HEK293T (cell line): Measurements from ENCODE around the gene ABCA3.

Source experiments
- CTCF ChIA-PET: fragments of 350-600 bp; formaldehyde crosslinking; extraction: SDS; loops from one replicate; lab custom pipeline; 2021; ENCODE audit warnings: antibody characterized with exemption, inconsistent platforms; lab: Yijun Ruan, JAX
- POLR2A ChIA-PET: fragments of 350-600 bp; formaldehyde crosslinking; extraction: SDS; loops from one replicate; lab custom pipeline; 2020; ENCODE audit warnings: antibody characterized with exemption, inconsistent platforms; lab: Yijun Ruan, JAX
- DNase-seq: peaks from one replicate; pipeline ENCODE4 v3.0.0; 2012; ENCODE audit warnings: mixed read lengths; ENCODE audit errors: extremely low spot score
- ARNT ChIP-seq: fragments of 450-650 bp; IDR thresholded peaks from 2 replicates; pipeline ENCODE4 v1.6.1; 2017; ENCODE audit warnings: mild to moderate bottlenecking
- BHLHE40 ChIP-seq: fragments of 450-650 bp; IDR thresholded peaks from 2 replicates; pipeline ENCODE4 v1.6.1; 2016; ENCODE audit warnings: mild to moderate bottlenecking, moderate library complexity, borderline replicate concordance
- CTBP1 ChIP-seq: fragments of 450-650 bp; IDR thresholded peaks from 2 replicates; pipeline ENCODE4 v1.6.1; 2016; ENCODE audit warnings: borderline replicate concordance
- ELF4 ChIP-seq: fragments of 450-650 bp; IDR thresholded peaks from 2 replicates; pipeline ENCODE4 v1.6.1; 2017; ENCODE audit warnings: antibody characterized with exemption
- FOXA1 ChIP-seq: fragments of 450-650 bp; IDR thresholded peaks from 2 replicates; pipeline ENCODE4 v1.6.1; 2016; ENCODE audit warnings: mild to moderate bottlenecking
- FOXK2 ChIP-seq: fragments of 450-650 bp; IDR thresholded peaks from 2 replicates; pipeline ENCODE4 v1.6.1; 2016; ENCODE audit warnings: mild to moderate bottlenecking
- FOXM1 ChIP-seq: fragments of 450-650 bp; IDR thresholded peaks from 2 replicates; pipeline ENCODE4 v1.6.1; 2017; ENCODE audit warnings: mild to moderate bottlenecking, borderline replicate concordance
- HDGF ChIP-seq: fragments of 450-650 bp; IDR thresholded peaks from 2 replicates; pipeline ENCODE4 v1.6.1; 2017; ENCODE audit warnings: antibody characterized with exemption, borderline replicate concordance
- L3MBTL2 ChIP-seq: fragments of 450-650 bp; conservative IDR thresholded peaks from 2 replicates; pipeline ENCODE4 v1.6.1; 2016; ENCODE audit warnings: mild to moderate bottlenecking
- LEF1 ChIP-seq: fragments of 450-650 bp; IDR thresholded peaks from 2 replicates; pipeline ENCODE4 v1.6.1; 2017; ENCODE audit warnings: mild to moderate bottlenecking, borderline replicate concordance
- NFRKB ChIP-seq: fragments of 450-650 bp; IDR thresholded peaks from 2 replicates; pipeline ENCODE4 v1.6.1; 2016; ENCODE audit warnings: mild to moderate bottlenecking, moderate library complexity
- SP1 ChIP-seq: fragments of 450-650 bp; IDR thresholded peaks from 2 replicates; pipeline ENCODE4 v1.6.1; 2017
- SUZ12 ChIP-seq: fragments of 450-650 bp; IDR thresholded peaks from 2 replicates; pipeline ENCODE4 v1.6.1; 2016; ENCODE audit warnings: mild to moderate bottlenecking
- TARDBP ChIP-seq: fragments of 450-650 bp; IDR thresholded peaks from 2 replicates; pipeline ENCODE4 v1.6.1; 2016
- ZNF384 ChIP-seq: fragments of 450-650 bp; IDR thresholded peaks from 2 replicates; pipeline ENCODE4 v1.6.1; 2016
- TF ChIP-seq, protein P1 (sequence below): fragments of 450-650 bp; IDR thresholded peaks from 2 replicates; pipeline ENCODE4 v1.6.1; 2016

Gene ABCA3

GRCh38 chr16:2238150-2238837, 102.2 kb downstream of the ABCA3 start:
- POLR2A ChIA-PET, result interaction anchor here (0.7 to 1.5 kb wide), 4 partner anchors 13 to 23 kb away, joined by 3 to 8 read pairs (median 4); partner anchors contain the start of genes ECI1 and PGP
- CTCF ChIA-PET, result interaction anchor here (0.6 to 0.7 kb wide), 2 partner anchors 13 to 215 kb away, joined by 4 read pairs; partner anchors contain the start of gene ECI1
- DNase-seq, result no peak
- TF ChIP-seq SUZ12, result no peak
- TF ChIP-seq TARDBP, result no peak
- no peak for TF ChIP-seq HDGF
- TF ChIP-seq BHLHE40, result no peak
- TF ChIP-seq FOXA1, result no peak
- TF ChIP-seq L3MBTL2, result no peak
- no peak for TF ChIP-seq LEF1
- TF ChIP-seq ELF4, result no peak
- TF ChIP-seq FOXM1, result no peak

GRCh38 chr16:2237493-2238149, 102.9 kb downstream of the ABCA3 start:
- CTCF ChIA-PET, result no interaction called here
- POLR2A ChIA-PET, result interaction anchor here (1.4 to 1.5 kb wide), 2 partner anchors 14 to 23 kb away, joined by 4 to 8 read pairs; partner anchors contain the start of genes ECI1 and PGP
- TF ChIP-seq CTBP1, result no peak
- TF ChIP-seq LEF1, result no peak
- TF ChIP-seq L3MBTL2, result no peak
- TF ChIP-seq SP1, result no peak
- no peak for TF ChIP-seq SUZ12
- no peak for TF ChIP-seq TARDBP
- no peak for TF ChIP-seq HDGF
- no peak for TF ChIP-seq ARNT
- no peak for TF ChIP-seq FOXK2
- no peak for TF ChIP-seq FOXA1
- no peak for TF ChIP-seq FOXM1
- TF ChIP-seq BHLHE40, result no peak
- TF ChIP-seq ZNF384, result no peak
- TF ChIP-seq, protein P1, sequence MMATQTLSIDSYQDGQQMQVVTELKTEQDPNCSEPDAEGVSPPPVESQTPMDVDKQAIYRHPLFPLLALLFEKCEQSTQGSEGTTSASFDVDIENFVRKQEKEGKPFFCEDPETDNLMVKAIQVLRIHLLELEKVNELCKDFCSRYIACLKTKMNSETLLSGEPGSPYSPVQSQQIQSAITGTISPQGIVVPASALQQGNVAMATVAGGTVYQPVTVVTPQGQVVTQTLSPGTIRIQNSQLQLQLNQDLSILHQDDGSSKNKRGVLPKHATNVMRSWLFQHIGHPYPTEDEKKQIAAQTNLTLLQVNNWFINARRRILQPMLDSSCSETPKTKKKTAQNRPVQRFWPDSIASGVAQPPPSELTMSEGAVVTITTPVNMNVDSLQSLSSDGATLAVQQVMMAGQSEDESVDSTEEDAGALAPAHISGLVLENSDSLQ, result no peak
- no peak for TF ChIP-seq ELF4
- no peak for TF ChIP-seq NFRKB
- no peak for DNase-seq

DNA sequence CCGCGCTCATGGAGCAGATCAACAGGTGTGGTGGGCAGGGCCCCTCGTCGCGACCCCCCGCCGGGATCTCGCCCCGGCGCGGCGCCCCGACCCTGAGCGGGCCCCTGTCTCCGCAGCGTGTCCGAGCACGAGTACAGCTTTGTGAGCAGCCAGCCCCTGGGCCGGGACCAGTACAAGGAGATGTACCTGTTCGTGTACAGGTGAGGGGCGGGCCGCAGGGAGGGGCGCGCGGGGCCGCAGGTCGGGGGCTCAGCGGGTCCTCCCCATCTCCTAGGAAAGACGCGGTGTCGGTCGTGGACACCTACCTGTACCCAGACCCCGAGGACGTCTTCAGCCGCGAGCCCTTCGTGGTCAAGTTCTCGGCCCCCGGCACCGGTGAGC, 103.4 kb downstream of the ABCA3 start:
- DNase-seq, result no peak
- ChIA-PET POLR2A (interaction anchor here (1.4 kb wide), 2 partner anchors 13 to 15 kb away, joined by 4 read pairs; partner anchors contain the start of gene ECI1), CTCF (no interaction called here)
- TF ChIP-seq ARNT (no peak), SUZ12 (no peak), LEF1 (no peak), FOXK2 (no peak), ELF4 (no peak), FOXM1 (no peak)
- TF ChIP-seq, protein P1, result no peak

GRCh38 chr16:2236337-2237101, 104.0 kb downstream of the ABCA3 start, which contains the start of gene DNASE1L2:
Gene DNASE1L2 (plus strand): TSS chr16:2236444. CDS start chr16:2236817, 373 bp downstream.
- no peak for DNase-seq
- ChIA-PET POLR2A (interaction anchor here (0.6 to 1.4 kb wide), 4 partner anchors 13 to 81 kb away, joined by 3 to 4 read pairs (median 4); partner anchors contain the start of genes ECI1 and TRAF7), CTCF (no interaction called here)
- TF ChIP-seq FOXK2 (no peak), TARDBP (no peak)
- TF ChIP-seq, protein P1, result no peak

DNA sequence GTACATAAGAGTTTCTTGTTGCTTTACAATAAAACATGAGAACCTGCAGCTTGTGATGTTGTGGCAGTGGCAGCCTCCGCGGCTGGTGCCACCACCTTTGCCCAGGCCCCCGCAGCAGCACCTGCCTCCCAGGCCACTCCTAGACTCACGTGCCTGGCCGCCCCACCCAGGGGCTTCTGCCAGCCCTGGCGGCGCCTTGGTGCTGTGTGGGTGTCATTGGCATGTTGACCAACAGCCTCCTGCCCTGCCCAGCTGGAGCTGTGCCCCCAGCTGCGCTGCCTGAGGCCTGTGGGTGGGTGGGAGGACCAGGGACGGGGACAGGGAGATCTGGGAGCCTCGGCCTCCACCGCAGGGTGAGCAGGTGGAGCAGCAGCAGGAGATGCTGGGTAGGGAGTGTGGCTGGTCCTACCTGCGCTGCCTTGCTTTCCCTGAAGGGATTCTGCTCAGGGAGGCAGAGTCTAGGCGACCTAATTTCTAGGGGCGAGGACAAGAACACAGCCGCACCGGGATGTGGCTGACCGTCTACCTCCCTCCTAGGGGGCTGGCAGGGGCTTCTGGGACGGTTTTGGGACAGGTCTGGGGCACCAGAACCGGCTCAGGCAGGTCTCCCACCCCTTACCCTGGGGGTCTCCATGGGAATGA, 104.7 kb downstream of the ABCA3 start:
- POLR2A ChIA-PET, result interaction anchor here (0.6 to 1.4 kb wide), 3 partner anchors 12 to 81 kb away, joined by 3 to 4 read pairs (median 3); partner anchors contain the start of gene TRAF7
- no peak for TF ChIP-seq ELF4
- no peak for TF ChIP-seq ZNF384
- no peak for TF ChIP-seq FOXM1
- TF ChIP-seq CTBP1, result no peak
- TF ChIP-seq, protein P1, result no peak
- no peak for TF ChIP-seq HDGF
- DNase-seq, result no peak
- CTCF ChIA-PET, result no interaction called here
